ENCODE data around the gene SZT2. TPM values are rescaled to one million over a fixed set of nuclear protein-coding genes. Genes with fewer than 3 reads are reported as not detected.
"Not testable (repeated sequence)": the region's sequence is repeated elsewhere in the genome, so short reads cannot be mapped to it uniquely, and the experiment has no call there.

SZT2 gene
- total and polyA plus RNA-seq, 2 donors (not counting 1 experiment from before 2014, with no cell fraction given) = 7.1 to 26.9 TPM

DNA sequence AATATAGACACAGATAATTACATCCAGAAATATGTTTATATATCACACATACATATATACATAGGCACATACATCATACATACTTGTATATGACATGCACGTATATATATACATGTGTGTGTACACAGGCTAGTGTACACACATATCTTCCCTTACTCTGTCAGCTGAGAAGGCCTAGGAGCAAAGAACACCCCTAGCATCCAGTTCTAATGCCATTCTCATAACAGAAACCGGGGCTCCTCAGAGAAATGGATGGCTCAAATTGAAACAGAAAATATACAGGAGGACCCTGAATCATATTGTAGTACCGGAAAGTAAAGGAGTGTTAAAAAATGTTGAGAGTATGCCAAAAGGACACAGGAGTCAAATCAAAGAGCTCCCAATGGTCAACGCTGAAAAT is 83.8 kb downstream of the SZT2 start:
- H3K4me1 ChIP-seq (ENCODE audit: control insufficient read depth, extremely low read depth, insufficient read depth, low read length) = peaks cover 21% of the 10 kb centered on the region
- H4K20me1 ChIP-seq (ENCODE audit: control insufficient read depth, extremely low read depth, insufficient read depth, low read length) = no peaks in the 10 kb centered on the region
- no peaks in the 10 kb centered on the region for H3K27me3 ChIP-seq (ENCODE audit: control insufficient read depth, insufficient read depth, low read length)
- no peaks in the 10 kb centered on the region for H3K9me3 ChIP-seq (ENCODE audit: control insufficient read depth, insufficient read depth, low read depth, low read length)
- H3K36me3 ChIP-seq (ENCODE audit: control insufficient read depth, insufficient read depth, low read length) = no peaks in the 10 kb centered on the region
- no peak overlapping the region for H3K9ac ChIP-seq (ENCODE audit: insufficient read depth, low read length)
- no peak for TF ChIP-seq EZH2 (IDR thresholded peaks at IDR 0.05; ENCODE audit: low read length, missing control alignments)
- TF ChIP-seq, protein P1, sequence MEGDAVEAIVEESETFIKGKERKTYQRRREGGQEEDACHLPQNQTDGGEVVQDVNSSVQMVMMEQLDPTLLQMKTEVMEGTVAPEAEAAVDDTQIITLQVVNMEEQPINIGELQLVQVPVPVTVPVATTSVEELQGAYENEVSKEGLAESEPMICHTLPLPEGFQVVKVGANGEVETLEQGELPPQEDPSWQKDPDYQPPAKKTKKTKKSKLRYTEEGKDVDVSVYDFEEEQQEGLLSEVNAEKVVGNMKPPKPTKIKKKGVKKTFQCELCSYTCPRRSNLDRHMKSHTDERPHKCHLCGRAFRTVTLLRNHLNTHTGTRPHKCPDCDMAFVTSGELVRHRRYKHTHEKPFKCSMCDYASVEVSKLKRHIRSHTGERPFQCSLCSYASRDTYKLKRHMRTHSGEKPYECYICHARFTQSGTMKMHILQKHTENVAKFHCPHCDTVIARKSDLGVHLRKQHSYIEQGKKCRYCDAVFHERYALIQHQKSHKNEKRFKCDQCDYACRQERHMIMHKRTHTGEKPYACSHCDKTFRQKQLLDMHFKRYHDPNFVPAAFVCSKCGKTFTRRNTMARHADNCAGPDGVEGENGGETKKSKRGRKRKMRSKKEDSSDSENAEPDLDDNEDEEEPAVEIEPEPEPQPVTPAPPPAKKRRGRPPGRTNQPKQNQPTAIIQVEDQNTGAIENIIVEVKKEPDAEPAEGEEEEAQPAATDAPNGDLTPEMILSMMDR (conservative IDR thresholded peaks at IDR 0.05 in 1 of 2, IDR thresholded peaks at IDR 0.05 in 1 of 2; ENCODE audit: low read depth in 1 of 2, low read length in 2 of 2) = no peak
- H3K4me2 ChIP-seq (ENCODE audit: extremely low read depth, insufficient read depth, low read length) = peak overlapping the region; percentile 41
- H2AFZ ChIP-seq (ENCODE audit: low read length) = no peak overlapping the region
- DNase-seq (ENCODE audit: low read depth in 2 of 2) = peak in 1 of 2 donors; percentile 14
- no peaks in the 10 kb centered on the region for H3K79me2 ChIP-seq (ENCODE audit: control insufficient read depth, insufficient read depth, low read length)
- H3K4me3 ChIP-seq (replicated peaks in 1 of 4; ENCODE audit: control extremely low read depth in 1 of 4, insufficient read depth in 1 of 4, low read depth in 3 of 4, low read length in 4 of 4) = no peak overlapping the region
- H3K27ac ChIP-seq (ENCODE audit: insufficient read depth, low read length) = peak overlapping the region; percentile 81

DNA sequence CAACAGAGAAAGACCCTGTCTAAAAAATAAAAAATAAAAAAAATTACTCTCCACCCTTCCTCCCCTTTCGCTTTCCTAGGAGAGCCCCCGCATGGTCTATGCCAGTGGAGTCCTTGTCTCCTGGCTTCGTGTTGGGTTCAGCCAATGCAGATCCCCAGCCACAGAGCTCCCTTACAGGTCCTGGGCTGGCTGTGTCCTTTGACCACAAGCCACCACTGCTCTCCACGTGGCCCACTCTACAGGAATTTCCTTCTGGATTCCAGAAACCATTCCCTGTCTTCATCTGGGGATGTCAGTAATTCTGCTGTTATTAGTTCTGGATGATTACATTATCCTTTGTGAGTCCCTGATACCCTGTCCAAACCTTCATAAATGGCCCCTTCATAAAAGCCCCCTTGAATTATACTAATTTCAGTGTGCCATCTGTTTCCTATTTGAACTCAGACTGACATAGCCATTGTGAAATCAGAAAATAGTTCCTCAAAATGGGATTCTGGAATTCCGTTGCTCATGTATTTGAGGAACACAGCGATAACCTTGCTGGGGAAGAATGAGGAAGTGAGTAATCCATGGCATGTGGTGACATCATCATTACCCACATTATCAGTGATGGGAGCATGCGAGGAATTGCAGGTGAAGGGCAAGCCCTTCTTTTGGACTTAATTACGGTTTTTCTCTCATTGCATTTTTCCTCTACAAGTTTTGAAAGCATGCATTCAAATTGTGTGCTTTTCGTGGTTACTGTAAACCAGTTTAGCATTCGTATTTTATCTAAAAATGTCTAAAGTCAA is 86.1 kb downstream of the SZT2 start:
- not testable (repeated sequence) for H3K4me3 ChIP-seq (replicated peaks in 1 of 4; ENCODE audit: control extremely low read depth in 1 of 4, insufficient read depth in 1 of 4, low read depth in 3 of 4, low read length in 4 of 4); H3K36me3 ChIP-seq (ENCODE audit: control insufficient read depth, insufficient read depth, low read length); H4K20me1 ChIP-seq (ENCODE audit: control insufficient read depth, extremely low read depth, insufficient read depth, low read length); H3K9ac ChIP-seq (ENCODE audit: insufficient read depth, low read length); H3K4me2 ChIP-seq (ENCODE audit: extremely low read depth, insufficient read depth, low read length); H3K9me3 ChIP-seq (ENCODE audit: control insufficient read depth, insufficient read depth, low read depth, low read length); H3K79me2 ChIP-seq (ENCODE audit: control insufficient read depth, insufficient read depth, low read length); H2AFZ ChIP-seq (ENCODE audit: low read length); H3K27me3 ChIP-seq (ENCODE audit: control insufficient read depth, insufficient read depth, low read length)
- Histone ChIP-seq H3K27ac (ENCODE audit: insufficient read depth, low read length) (peak overlapping the region; percentile 77), H3K4me1 (ENCODE audit: control insufficient read depth, extremely low read depth, insufficient read depth, low read length) (peaks cover 21% of the 10 kb centered on the region)
- DNase-seq (ENCODE audit: low read depth in 2 of 2) = peak; percentile 25 to 90

DNA sequence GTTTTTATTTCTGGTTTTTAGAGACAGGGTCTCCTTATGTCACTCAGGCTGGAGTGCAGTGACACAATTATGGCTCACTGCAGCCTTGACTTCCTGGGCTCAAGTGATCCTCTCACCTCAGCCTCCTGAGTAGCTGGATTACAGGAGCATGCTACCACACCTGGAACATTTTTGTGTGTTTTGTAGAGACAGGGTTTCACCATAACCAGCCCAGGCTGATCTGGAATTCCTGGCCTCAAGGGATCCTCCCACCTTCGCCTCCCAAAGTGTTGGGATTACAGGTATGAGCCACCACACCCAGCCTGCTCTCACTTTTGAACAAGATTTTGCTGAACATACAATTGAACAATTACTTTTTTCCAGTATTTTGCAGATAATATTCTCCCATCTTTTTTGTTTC is 88.0 kb downstream of the SZT2 start:
- H3K4me1 ChIP-seq (ENCODE audit: control insufficient read depth, extremely low read depth, insufficient read depth, low read length) = peaks cover 12% of the 10 kb centered on the region
- H3K4me3 ChIP-seq (replicated peaks in 1 of 4; ENCODE audit: control extremely low read depth in 1 of 4, insufficient read depth in 1 of 4, low read depth in 3 of 4, low read length in 4 of 4) = no peak overlapping the region
- H2AFZ ChIP-seq (ENCODE audit: low read length) = no peak overlapping the region
- H3K27ac ChIP-seq (ENCODE audit: insufficient read depth, low read length) = no peak overlapping the region
- H3K9me3 ChIP-seq (ENCODE audit: control insufficient read depth, insufficient read depth, low read depth, low read length) = no peaks in the 10 kb centered on the region
- H3K27me3 ChIP-seq (ENCODE audit: control insufficient read depth, insufficient read depth, low read length) = no peaks in the 10 kb centered on the region
- H3K9ac ChIP-seq (ENCODE audit: insufficient read depth, low read length) = no peak overlapping the region
- no peak overlapping the region for H3K4me2 ChIP-seq (ENCODE audit: extremely low read depth, insufficient read depth, low read length)
- no peaks in the 10 kb centered on the region for H3K36me3 ChIP-seq (ENCODE audit: control insufficient read depth, insufficient read depth, low read length)
- H4K20me1 ChIP-seq (ENCODE audit: control insufficient read depth, extremely low read depth, insufficient read depth, low read length) = no peaks in the 10 kb centered on the region
- DNase-seq (ENCODE audit: low read depth in 2 of 2) = no peak
- H3K79me2 ChIP-seq (ENCODE audit: control insufficient read depth, insufficient read depth, low read length) = no peaks in the 10 kb centered on the region
- TF ChIP-seq, protein P1 (conservative IDR thresholded peaks at IDR 0.05 in 1 of 2, IDR thresholded peaks at IDR 0.05 in 1 of 2; ENCODE audit: low read depth in 1 of 2, low read length in 2 of 2) = no peak
- TF ChIP-seq EZH2 (IDR thresholded peaks at IDR 0.05; ENCODE audit: low read length, missing control alignments) = no peak
